HG02588 (cell line): ENCODE data around the gene GABRD.

ENCODE experiments used
- ATAC-seq: cut with Tn5 transposase; IDR thresholded peaks from one replicate; pipeline ENCODE4 v1.9.1; 2021; ENCODE audit warnings: mild to moderate bottlenecking, moderate library complexity; ENCODE audit not compliant: unreplicated experiment

The GABRD gene

DNA sequence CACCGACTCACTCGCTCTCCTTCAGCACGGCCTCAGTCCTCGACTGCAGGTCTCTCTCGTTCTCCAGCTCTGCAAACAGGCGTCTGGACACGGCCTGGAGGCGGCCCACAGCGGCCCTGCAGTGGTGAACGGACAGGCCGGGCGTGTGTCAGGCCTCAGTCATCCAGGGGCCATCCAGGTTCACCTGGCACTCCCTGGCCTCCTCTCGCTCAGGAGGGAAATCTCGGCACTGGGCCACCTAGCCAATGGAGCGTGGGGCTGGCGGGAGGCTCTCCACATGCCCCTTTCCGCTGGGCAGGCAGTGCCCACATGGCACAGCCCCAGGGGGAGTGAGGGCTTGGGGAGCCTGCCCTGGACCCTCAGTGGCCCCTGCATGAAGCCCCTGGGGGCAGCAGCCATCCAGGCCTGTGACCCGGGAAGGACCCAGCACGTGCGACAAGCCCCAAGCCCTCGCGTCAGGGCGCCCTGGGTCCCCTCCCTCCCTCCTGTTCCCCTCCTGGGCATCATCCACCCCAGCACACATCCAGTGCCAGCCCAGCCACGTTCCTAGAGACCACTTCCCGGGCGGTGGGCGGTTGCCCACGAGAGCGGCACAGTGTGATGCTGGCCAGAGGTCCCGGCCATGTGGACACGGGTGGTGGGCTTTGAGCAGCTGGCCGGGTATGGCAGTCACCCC lies 33.6 kb upstream of the GABRD start:
- ATAC-seq = no peak

DNA sequence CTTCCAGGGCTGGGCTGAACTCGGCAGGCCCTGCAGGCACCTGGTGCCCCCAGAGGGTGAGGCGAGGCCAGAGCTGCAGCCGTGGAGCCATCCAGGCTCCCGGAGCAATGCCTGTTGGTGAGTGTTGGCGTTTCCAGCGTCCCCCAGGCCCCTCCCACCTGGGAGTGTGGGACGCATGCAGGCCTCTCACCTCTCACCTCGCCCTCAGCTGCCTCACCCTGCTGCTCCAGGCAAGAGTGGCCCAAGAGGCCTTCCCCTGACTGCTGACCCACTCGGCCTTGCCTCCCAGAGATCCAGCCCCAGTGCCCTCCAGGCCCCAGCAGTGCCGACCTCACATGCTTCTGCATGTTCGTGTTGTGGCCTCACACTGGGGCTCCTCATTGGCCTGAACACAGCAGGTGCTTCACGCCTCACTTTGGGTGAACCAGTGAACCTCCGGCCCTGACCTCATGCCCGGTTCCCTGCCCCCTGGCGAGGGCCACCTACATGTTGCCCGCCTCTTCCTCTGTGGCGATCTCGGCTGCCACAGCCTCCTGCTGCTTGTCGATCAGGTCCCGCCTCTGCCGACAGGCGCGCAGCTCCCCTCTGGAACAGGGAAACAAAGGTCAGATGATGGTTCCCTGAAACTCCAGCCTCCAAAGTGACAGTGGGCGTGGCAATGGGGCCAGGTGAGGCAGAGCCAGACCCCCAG lies 32.5 kb upstream of the GABRD start:
- ATAC-seq = no peak

DNA sequence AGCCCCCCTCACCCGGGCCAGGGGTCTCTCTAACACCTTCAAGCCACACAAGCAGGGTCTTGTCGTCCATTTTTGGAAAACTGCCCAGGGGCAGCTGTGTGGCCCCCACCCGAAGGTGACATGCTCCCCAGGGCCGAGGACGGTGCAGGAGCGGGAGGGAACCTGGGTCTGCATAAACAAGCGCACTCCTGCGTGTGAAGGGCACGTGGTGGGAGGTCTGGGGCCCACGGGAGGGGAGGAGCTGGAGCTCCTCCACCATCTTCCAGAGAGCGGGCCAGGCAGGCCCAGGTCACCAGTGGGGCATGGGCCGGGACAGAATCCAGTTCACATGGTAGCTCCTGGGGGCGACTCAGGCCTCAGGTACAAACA lies 32.0 kb upstream of the GABRD start:
- ATAC-seq = no peak

DNA sequence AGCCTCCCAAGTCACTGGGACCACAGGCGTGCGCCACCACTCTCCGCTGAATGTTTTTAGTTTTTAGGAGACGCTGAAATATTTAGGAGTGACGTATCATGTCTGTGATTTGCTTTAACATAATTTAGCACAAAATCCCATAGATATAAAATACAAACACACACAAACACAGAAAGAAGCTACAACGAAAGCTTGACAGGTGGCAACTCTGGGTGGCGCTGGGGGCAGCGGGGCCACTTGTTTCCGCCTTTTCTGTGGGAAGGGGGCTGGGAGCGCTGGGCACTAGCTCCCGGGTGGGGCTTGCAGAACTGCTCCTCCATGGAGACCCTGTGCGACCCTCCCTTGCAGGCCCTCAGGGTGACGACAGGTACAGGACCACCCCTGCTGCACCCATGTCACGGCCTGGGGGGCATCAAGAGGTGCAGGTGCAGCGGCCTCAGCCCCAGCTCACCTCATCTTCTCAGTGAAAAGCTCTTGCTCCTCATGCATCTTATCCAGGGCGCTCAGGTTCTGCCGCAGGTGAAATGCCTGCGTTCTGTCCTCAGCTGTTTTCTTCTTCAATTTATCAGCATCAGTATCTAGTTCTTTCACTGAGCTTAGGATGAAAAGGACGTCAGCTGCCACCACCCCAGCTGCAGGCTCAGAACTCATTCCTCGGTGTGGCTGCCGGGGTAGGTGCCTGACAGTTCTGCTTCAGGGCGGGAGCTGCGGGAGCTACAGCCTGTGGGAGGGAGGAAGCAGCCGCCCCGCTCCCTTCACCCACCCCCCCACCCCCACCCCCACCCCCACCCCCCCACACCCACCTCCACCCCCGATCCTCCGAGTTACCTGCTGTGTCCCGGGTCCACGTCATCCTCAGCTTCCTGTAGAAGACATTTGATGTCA lies 30.8 kb upstream of the GABRD start:
- no peak for ATAC-seq

DNA sequence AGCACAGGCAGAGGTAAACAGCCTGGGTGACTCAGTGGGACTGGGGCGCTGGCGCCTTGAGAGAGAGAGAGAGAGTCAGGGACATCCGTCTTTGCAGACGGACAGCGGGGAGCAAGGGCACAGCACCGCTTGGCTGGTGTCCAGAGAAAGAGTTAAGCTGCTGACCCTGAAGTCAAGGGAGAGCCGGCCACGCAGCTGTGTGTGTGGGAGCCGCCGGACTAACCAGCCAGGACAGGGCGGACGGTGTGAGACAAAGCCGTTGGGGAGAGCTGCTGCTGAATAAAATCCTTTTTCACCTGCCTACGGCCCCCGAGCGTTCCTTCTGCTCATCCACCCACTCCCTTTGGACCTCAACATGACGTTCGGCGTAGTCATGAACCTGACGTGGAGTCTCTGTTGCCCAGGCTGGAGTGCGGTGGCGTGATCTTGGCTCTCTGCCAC lies 30.0 kb upstream of the GABRD start:
- no peak for ATAC-seq

DNA sequence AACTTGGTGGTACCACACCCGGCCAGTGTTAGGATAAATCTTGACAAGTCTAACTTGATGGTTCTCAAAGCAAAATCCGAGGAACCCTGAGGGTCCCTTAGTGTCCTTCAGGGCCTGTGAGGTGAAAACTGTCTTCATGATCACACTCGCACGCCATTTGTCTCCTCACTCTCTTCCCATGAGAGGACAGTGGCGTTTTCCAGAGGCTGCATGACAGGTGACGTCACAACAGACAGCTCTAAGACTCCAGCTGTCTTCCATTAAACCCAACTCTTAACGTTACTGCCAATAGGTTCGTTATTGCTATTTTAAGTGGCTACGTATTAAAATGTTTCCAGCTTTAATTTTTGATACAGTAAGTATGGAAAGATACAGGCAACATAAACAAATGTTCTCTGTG lies 29.4 kb upstream of the GABRD start:
- ATAC-seq = no peak

DNA sequence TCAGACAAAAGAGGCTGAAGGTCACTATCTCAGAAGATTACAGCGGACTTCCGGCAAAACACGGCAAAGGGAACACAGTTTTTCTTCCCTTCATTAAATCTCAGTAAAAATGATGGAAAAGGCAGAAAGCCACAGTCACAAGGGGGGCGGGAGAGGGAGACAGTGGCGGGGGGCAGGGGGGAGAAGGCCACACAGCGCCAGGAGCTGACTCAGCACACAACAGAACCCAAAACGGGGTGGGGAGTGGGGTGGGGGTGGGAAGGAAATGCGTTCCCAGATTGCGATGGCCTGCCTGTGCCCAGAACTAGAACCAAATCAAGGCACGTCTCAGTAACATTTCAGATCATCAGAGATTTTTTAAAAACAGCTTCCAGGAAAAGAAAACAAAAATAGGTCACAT lies 28.9 kb upstream of the GABRD start:
- ATAC-seq = no peak

DNA sequence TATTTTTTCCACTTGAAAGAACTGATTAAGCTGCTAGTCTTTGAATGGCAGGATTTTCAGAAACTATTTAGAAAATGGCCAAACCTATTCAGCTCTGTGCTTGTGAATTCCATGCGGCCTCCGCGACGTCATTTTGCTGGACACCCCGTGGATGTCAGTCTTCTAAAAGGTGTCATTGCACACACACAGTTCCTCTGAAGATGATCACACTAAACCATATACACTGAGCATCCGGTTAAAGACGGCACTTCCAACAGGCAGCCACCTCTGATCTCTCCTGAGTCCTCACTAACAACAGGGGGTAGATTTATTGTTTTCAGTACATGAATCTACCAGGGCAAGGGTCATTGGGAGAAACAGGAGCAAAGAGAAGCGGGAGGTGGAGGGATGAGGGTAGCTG lies 24.6 kb upstream of the GABRD start:
- ATAC-seq = no peak

DNA sequence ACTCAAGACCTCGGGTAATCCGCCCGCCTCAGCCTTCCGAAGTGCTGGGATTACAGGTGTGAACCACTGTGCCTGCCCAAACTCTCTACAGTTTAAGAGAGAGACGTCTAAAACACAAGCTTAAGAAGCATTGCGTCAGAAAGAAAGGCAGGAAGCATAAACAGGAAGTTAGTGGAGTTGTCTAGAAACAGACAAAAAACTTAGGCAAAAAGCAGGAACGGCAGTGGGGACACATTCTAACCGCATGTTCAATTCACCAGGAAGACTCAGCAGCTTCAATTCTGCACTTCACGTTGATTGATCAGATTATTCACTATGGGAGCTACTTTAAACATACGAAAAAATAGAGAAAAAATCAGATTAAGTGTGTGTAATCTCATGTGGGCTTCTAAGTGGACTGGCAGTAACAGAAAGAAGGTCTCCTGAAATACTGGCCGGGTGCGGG lies 22.9 kb upstream of the GABRD start:
- ATAC-seq = no peak

DNA sequence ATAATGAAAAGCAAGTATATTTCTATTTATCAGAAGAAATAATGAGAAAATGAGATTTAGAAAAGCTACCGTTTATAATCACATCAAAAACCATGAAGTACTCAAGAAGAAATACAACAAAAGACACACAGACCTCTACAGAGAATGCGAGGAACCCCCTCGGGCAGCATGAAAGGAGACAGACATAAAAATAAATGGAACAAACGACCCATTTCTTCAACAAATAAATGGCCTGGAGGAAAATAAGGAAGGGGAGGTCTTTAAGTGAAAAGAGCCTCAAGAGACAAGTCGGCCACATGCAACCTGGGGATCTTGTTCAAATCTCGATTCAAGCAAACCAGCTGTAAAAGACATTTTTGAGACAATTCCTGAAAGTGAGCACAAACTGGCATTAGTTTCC lies 21.6 kb upstream of the GABRD start:
- ATAC-seq = no peak

DNA sequence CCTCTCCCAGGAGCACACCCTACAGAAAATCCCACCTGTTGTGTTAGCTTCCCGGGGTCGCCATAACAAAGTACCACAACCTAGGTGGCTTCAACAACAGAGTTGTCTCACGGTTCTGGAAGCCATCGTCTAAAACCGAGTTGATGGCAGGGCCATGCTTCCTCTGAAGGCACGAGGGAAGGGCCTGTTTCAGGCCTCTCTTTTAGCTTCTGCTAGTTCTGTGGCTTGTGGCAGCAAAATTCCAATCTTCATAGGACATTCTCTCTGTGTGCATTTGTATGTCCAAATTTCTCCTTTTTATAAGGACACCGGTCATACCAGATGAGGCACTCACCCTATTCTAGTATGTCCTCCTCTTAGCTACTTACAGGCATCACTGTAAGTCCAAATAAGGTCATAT lies 18.7 kb upstream of the GABRD start:
- no peak for ATAC-seq

DNA sequence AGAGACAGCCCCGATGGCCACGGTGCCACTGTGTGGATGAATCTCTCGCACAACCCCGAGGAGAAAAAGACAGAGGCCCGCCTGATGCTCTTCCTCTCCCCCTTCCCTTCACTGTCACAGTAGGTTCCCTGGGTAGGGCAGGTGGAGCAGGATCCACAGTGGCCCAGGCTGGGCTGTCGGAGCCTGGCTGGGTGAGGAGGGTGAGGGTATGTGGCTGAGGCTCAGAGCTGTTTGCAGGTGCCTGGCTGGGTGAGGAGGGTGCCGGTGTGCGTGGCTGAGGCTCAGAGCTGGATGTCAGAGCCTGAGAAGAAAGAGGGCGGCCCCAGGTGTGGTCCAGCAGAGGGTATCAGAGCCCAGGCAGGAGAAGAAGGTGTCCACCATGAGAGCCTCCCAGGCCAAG lies 18.3 kb upstream of the GABRD start:
- ATAC-seq = no peak

DNA sequence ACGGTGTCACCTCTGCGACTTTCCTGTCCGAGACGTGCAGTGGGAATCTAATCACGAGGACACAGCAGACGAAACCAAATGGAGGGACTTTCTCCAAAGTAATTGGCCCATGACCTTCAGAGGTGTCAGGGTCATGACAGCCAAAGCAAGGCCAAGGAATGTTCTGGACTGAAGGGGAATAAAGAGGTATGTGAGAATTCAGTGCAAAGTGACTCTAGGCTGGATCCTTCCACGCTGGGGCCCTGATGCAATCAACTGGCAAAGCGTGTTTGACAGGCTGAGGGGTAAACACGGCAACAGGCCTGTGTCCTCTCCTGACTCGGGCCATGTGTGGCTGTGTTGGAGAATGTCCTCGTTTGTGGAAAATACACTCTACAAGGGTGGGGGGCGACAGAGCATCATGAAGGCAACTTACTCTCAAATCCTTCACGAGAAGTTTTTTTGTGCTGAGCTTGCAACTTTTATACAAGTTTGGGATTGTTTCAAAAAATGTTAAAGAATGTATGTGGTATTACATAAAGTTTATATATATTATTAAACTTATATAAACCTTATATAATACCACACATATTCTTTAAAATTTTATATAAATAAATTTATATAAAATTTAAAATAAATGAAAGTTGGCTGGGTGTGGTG lies 17.3 kb upstream of the GABRD start:
- ATAC-seq = no peak

DNA sequence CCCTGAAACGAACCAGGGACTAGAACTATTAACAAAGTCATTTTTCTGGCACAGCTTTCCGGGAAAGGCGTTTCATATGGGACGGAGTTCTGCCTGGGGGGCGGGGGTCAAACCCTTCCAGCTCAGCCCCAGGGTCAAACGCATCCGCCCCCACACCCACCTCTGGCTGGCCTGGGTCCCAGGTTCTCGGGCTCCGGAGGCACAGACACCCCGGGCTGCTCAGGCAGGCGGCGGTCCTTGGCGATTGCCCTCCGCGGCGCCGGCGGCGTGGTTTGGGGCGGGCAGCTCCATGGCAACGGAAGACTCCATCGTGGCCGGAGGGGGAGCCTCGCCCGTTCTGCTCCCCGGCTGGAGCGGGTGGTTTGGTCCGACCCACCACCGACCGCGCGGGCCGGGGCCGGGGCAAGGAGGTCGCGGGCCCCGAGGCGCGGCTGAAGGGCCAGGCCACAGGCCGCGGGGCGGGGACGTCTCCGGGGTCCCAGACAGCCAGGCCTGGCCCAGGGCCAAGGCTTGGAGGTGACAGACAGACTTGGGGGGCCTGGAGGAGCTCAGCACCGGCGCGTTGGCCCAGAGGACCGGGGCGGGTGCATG lies 15.5 kb upstream of the GABRD start, which contains the start of gene CFAP74:
Gene CFAP74, minus strand, starts transcription at position 246 of the 591 bp plus-strand sequence. CDS start 12,830 bp downstream, outside the sequence.
- ATAC-seq = no peak

DNA sequence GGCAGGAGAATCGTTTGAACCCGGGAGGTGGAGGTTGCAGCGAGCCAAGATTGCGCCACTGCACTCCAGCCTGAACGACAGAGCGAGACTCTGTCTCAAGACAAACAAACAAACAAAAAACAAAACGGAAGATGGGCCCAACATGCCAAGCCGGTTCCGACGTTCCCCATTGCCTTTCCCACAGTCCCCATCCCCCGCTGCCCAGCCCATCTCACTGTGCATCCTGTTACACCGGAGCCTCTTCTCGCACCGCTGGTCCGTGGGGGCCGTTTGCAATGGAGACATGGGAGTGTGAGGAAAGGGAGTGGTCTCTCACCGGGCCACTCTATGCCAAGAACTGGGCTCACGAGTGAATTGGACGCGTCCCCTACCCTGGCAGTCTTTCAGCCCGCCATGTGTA lies 14.3 kb upstream of the GABRD start:
- ATAC-seq = no peak

DNA sequence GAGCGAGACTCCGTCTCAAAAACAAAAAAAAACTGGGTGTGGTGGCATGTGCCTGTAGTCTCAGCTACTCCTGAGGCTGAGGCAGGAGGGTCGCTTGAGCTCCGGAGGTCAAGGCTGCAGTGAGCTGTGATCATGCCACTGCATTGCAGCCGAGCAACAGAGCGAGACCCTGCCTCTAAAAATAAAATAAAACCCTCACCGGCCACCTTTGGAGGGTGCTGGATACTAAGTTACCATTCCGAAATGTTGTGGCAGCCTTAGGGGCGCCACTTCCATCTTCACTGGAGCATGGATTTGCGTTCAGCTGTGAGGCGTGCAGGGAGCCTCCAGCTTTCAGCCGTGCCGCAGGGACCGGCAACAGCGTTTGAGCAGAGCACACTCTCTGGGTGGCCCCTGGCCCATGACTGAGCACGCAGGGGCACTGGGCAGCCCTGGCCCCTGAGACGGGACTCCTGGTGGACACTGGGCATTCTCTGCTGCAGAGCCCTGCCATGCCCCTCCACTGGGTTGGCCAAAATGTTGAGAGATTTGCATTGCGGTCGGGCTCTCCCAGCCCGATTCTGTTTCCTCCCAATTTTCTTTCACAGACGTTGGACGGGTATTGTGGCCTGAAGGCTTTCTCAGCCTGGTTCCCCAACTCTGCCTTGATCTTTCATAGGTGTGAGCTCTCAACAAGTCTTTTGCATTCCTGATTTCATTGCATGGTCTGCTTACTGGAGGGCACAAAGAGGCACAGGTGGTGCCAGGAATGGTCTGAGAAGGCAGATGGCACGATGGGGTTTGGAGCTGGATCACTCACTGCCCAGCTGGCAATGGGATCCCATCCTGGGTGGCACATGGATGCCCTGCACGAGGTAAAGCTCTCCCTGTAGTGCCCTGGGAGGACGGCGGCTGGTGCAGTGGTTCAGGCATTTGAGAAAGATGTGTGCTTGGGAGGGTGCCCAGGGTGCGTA lies 9.8 kb upstream of the GABRD start:
- ATAC-seq = no peak

DNA sequence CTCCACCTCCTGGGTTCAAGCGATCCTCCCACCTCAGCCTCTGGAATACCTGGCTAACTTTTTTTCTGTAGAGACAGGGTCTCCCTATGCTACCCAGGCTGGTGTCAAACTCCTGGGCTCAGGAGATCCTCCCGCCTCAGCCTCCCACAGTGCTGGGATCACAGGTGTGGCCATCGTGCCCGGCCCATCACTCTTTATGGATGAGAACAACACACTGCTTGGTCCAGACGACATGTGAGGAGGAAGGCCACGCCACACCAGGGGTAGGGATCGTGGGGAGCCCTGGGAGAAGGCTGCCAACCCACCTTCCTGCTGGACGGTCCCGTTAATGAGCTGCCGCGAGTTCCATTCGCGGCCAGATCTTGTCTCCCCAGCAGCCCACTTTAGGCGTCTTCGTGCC lies 5.0 kb upstream of the GABRD start:
- no peak for ATAC-seq

DNA sequence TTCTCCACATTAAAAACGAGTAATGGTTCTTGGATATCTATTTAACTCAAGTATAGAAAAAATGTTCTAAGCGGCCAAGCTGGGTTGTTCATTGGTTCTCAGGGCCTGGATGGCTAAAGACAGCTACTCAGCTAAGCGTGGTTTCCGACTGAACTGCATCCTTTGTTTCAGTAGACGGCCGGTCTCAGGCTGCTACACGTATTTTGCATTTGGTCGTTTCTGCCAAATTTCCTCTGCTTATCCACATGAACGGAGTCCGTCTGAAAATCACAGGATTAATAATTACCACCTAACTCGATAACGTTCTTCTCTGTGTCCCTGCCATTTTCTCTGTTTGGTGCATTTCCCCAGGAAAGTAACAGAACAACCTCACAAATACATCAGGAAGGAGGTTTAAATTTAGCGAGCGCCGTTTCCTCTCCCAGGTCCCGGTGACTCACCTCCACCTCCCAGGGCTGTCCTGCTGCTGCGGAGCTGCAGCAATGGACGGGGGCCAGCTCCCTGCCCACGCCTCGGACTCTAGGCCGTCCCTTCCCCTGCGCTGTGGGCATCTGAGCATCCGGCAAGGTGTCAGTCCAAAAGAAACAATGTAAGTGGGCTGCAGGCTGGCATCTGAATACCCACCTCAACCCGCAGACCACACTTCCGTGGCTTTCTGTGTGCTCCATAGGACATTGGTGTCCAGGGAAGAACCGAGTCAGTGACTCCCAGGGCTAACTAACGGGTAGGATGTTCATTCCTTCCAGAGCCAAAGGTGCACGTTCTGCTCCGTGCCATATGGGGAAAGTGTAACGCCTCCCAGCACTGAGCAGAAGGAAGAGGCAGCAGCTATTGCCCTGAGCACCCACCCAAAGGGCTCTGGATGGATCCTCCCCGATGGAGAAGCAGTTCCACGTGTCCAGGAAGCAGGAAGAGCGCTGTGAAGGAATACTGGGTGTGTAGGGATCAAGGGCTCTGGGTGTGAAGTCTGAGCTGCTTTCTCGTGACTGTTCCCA lies 4.1 kb upstream of the GABRD start:
- ATAC-seq = no peak
